Uterus (tissue), 4 donors: ENCODE results near the gene LGALS14. TPM values are rescaled to one million over a fixed set of nuclear protein-coding genes. Genes with fewer than 3 reads are reported as not detected.
"Not testable (repeated sequence)": the region's sequence is repeated elsewhere in the genome, so short reads cannot be mapped to it uniquely, and the experiment has no call there.

Experiments used
- DNase-seq, 2 donors: peaks; one replicate each; pipeline ENCODE4 v3.0.0-alpha.2; 2019 to 2020
- H3K27ac ChIP-seq, 2 donors: fragments of 200-600 bp; sonication (generic); 1 replicate in 1 of 2; 2 replicates in 1 of 2; pipeline ENCODE4 v1.5.1; 2016 to 2018
- H3K27me3 ChIP-seq, 2 donors: fragments of 200-600 bp; sonication (generic); one replicate each; pipeline ENCODE4 v1.5.1; 2018 to 2019; ENCODE audit warnings: control low read depth in 1 of 2
- H3K36me3 ChIP-seq, 2 donors: fragments of 200-600 bp; sonication (generic); one replicate each; pipeline ENCODE4 v1.5.1; 2019; ENCODE audit warnings: control low read depth in 1 of 2
- H3K4me1 ChIP-seq, 2 donors: fragments of 200-600 bp; sonication (generic); one replicate each; pipeline ENCODE4 v1.5.1; 2018 to 2019; ENCODE audit warnings: control low read depth in 1 of 2
- H3K4me3 ChIP-seq, 2 donors: fragments of 200-600 bp; sonication (generic); 1 replicate in 1 of 2; 2 replicates in 1 of 2; pipeline ENCODE4 v1.5.1; 2018 to 2019; ENCODE audit warnings: mild to moderate bottlenecking in 1 of 2
- H3K9me3 ChIP-seq, 2 donors: fragments of 200-600 bp; sonication (generic); one replicate each; pipeline ENCODE4 v1.5.1; 2019; ENCODE audit warnings: control low read depth in 1 of 2
- CTCF ChIP-seq, 4 experiments: fragments of 200-600 bp in 2 of 4; fragments of 450-650 bp in 2 of 4; sonication (generic) in 2 of 4; IDR thresholded peaks; one replicate each; pipeline ENCODE4 v1.5.1; 2016 to 2019; ENCODE audit warnings: antibody characterized with exemption in 4 of 4, mild to moderate bottlenecking in 2 of 4, moderate library complexity in 1 of 4
- POLR2A ChIP-seq, 2 donors: fragments of 450-650 bp; IDR thresholded peaks; one replicate each; pipeline ENCODE4 v1.6.1; 2016; ENCODE audit warnings: antibody characterized with exemption in 2 of 2, mild to moderate bottlenecking in 1 of 2, moderate library complexity in 1 of 2
- intact Hi-C: fragments of 100-400 bp; cut with DNase I; formaldehyde crosslinking; loops from one replicate; pipeline ENCODE4 v1.15.1; 2023; ENCODE audit warnings: low total_unique reads
- total RNA-seq, 4 donors: library from RNA; depleted of rRNA in 3 of 4; stranded (reverse); fragments of >200 nt in 3 of 4; gene quantifications; one replicate each; pipeline versions ENCODE4 v1.1.0 to v1.2.4, GENCODE V29; 2014 to 2023
- donor health status: DM: yes; HTN: yes; CAD: no.

The LGALS14 gene
- total RNA-seq, result not detected

- H3K4me3 ChIP-seq, result no peak within 1 kb of the TSS
- no peaks in the 10 kb centered on the region for H3K4me1 ChIP-seq
- no peaks in the 10 kb centered on the region for H3K9me3 ChIP-seq
- TF ChIP-seq POLR2A (IDR thresholded peaks at IDR 0.05) (no peak), CTCF (IDR thresholded peaks at IDR 0.05) (no peak)
- intact Hi-C loops, result no loop called here
- H3K36me3 ChIP-seq, result no peaks in the 10 kb centered on the region
- H3K27ac ChIP-seq, result no peak within 1 kb of the TSS
- H3K27me3 ChIP-seq, result no peaks in the 10 kb centered on the region
- no peak for DNase-seq
Measured at GRCh38 chr19:39704181-39705044, at the start of gene LGALS14. Gene LGALS14 (plus strand): TSS chr19:39704481. CDS start chr19:39704529, 48 bp downstream.

- no peaks in the 10 kb centered on the region for H3K4me1 ChIP-seq
- no peak for DNase-seq
- H3K4me3 ChIP-seq, result no peak within 1 kb of the TSS
- H3K9me3 ChIP-seq, result no peaks in the 10 kb centered on the region
- no peaks in the 10 kb centered on the region for H3K27me3 ChIP-seq
- H3K27ac ChIP-seq, result no peak within 1 kb of the TSS
- no peak for TF ChIP-seq CTCF (IDR thresholded peaks at IDR 0.05)
- intact Hi-C loops, result no loop called here
- H3K36me3 ChIP-seq, result no peaks in the 10 kb centered on the region
Measured at GRCh38 chr19:39655613-39656012, 48.7 kb upstream of the LGALS14 start, which contains the start of gene LGALS16. Gene LGALS16 (plus strand): TSS chr19:39655913. CDS start chr19:39655962, 49 bp downstream.

GRCh38 chr19:39659791-39660190 is 44.5 kb upstream of the LGALS14 start:
- H3K36me3 ChIP-seq, result no peaks in the 10 kb centered on the region
- H3K4me1 ChIP-seq, result no peaks in the 10 kb centered on the region
- intact Hi-C loops, result no loop called here
- no peaks in the 10 kb centered on the region for H3K9me3 ChIP-seq
- no peaks in the 10 kb centered on the region for H3K27me3 ChIP-seq
- no peak overlapping the region for H3K27ac ChIP-seq
- no peak for DNase-seq
- no peak overlapping the region for H3K4me3 ChIP-seq
- TF ChIP-seq POLR2A (IDR thresholded peaks at IDR 0.05) (no peak), CTCF (IDR thresholded peaks at IDR 0.05) (no peak)

GRCh38 chr19:39660661-39661060 is 43.6 kb upstream of the LGALS14 start:
- Histone ChIP-seq H3K27ac (no peak overlapping the region), H3K4me1 (no peaks in the 10 kb centered on the region), H3K36me3 (no peaks in the 10 kb centered on the region), H3K27me3 (no peaks in the 10 kb centered on the region), H3K4me3 (no peak overlapping the region), H3K9me3 (no peaks in the 10 kb centered on the region)
- no peak for TF ChIP-seq POLR2A (IDR thresholded peaks at IDR 0.05)
- no peak for TF ChIP-seq CTCF (IDR thresholded peaks at IDR 0.05)
- intact Hi-C loops, result no loop called here
- no peak for DNase-seq

- no peak overlapping the region for H3K4me3 ChIP-seq
- no peak for DNase-seq
- no peaks in the 10 kb centered on the region for H3K9me3 ChIP-seq
- no peaks in the 10 kb centered on the region for H3K27me3 ChIP-seq
- no peaks in the 10 kb centered on the region for H3K4me1 ChIP-seq
- H3K36me3 ChIP-seq, result no peaks in the 10 kb centered on the region
- TF ChIP-seq POLR2A (IDR thresholded peaks at IDR 0.05) (no peak), CTCF (IDR thresholded peaks at IDR 0.05) (no peak)
- intact Hi-C loops, result no loop called here
- H3K27ac ChIP-seq, result no peak overlapping the region
Measured at GRCh38 chr19:39661565-39661964, 42.7 kb upstream of the LGALS14 start.

GRCh38 chr19:39669860-39670259 is 34.4 kb upstream of the LGALS14 start:
- H3K4me1 ChIP-seq, H3K27ac ChIP-seq, H3K27me3 ChIP-seq, H3K4me3 ChIP-seq, H3K36me3 ChIP-seq, H3K9me3 ChIP-seq, intact Hi-C loops, DNase-seq: not testable (repeated sequence)
